NT2/D1 (cell line): Measurements from ENCODE around the gene S100A2.

Experiments used
- YY1 ChIP-seq: IDR thresholded peaks from 2 replicates; pipeline ENCODE4 v1.6.1; 2011; ENCODE audit not compliant: insufficient read length, insufficient read depth
- ZNF274 ChIP-seq: IDR thresholded peaks from 2 replicates; pipeline ENCODE4 v1.6.1; 2011; ENCODE audit warnings: mild to moderate bottlenecking, low read depth, low read length

GRCh38 chr1:153613406-153613805 is 47.8 kb upstream of the S100A2 start:
- TF ChIP-seq ZNF274 (no peak), YY1 (no peak)
